VCaP (cell line): ENCODE results near the gene SUSD2.

Source experiments
- H3K27ac ChIP-seq: fragments of 450-650 bp; 2 replicates; pipeline ENCODE4 v1.5.1; 2017
- TF ChIP-seq, protein P1 (sequence below): fragments of 450-650 bp; conservative IDR thresholded peaks from 2 replicates; pipeline ENCODE4 v1.5.1; 2017; ENCODE audit warnings: mild to moderate bottlenecking, moderate library complexity

Gene SUSD2

GRCh38 chr22:24170188-24170587, 11.1 kb upstream of the SUSD2 start:
- H3K27ac ChIP-seq = no peak overlapping the region
- TF ChIP-seq, protein P1, sequence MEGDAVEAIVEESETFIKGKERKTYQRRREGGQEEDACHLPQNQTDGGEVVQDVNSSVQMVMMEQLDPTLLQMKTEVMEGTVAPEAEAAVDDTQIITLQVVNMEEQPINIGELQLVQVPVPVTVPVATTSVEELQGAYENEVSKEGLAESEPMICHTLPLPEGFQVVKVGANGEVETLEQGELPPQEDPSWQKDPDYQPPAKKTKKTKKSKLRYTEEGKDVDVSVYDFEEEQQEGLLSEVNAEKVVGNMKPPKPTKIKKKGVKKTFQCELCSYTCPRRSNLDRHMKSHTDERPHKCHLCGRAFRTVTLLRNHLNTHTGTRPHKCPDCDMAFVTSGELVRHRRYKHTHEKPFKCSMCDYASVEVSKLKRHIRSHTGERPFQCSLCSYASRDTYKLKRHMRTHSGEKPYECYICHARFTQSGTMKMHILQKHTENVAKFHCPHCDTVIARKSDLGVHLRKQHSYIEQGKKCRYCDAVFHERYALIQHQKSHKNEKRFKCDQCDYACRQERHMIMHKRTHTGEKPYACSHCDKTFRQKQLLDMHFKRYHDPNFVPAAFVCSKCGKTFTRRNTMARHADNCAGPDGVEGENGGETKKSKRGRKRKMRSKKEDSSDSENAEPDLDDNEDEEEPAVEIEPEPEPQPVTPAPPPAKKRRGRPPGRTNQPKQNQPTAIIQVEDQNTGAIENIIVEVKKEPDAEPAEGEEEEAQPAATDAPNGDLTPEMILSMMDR = no peak

GRCh38 chr22:24170632-24171031, 10.7 kb upstream of the SUSD2 start:
- no peak overlapping the region for H3K27ac ChIP-seq
- TF ChIP-seq, protein P1 = no peak

GRCh38 chr22:24171822-24172221, 9.5 kb upstream of the SUSD2 start:
- no peak overlapping the region for H3K27ac ChIP-seq
- TF ChIP-seq, protein P1 = no peak

- TF ChIP-seq, protein P1 = peak; percentile 87
- no peak overlapping the region for H3K27ac ChIP-seq
Measured at GRCh38 chr22:24175160-24175808, 6.0 kb upstream of the SUSD2 start.

GRCh38 chr22:24176040-24176439, 5.2 kb upstream of the SUSD2 start:
- no peak overlapping the region for H3K27ac ChIP-seq
- TF ChIP-seq, protein P1 = no peak

DNA sequence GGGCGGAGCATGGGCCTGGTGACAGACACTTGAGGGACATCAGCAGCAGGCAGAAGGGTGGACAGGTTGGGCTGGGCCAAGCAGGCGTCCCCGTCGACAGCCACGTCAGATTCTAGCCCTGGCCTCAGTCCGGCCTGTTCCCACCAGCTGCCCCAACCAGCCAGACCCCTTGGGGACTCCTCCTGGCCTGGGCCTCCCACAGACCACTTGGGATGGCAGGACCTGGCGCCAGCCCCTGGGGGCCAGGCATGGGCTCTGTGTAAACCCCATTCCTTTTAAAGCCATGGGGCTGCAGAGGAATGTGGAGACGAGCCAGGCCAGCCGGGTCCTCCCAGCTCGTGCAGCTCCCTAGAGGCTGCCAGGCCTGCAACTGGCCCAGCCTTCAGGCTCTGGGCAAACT, 4.7 kb upstream of the SUSD2 start:
- no peak overlapping the region for H3K27ac ChIP-seq
- TF ChIP-seq, protein P1 = no peak

DNA sequence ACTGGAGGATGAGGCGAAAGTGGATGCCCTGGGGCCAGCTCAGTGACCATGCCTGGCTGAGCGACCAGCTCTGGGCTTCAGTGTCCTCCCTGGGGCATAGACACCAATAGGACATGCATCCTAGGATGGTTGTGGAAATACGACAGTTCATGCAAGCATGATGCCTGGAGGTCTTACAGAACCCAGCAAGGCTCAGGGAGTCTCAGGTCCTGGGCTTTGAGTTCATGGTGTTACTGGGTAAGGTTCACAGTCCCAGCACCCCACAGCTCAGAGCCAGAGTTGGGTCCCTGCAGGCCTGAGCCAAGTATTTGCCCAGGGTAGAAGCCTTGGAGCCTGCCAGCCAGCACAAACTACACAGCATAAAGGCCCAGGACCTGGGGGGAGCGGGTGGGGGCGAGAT, 4.2 kb upstream of the SUSD2 start:
- no peak overlapping the region for H3K27ac ChIP-seq
- TF ChIP-seq, protein P1 = no peak
